Right lobe of liver (tissue), 6 donors: ENCODE measurements around the gene NOS1. TPM values are rescaled to one million over a fixed set of nuclear protein-coding genes. Genes with fewer than 3 reads are reported as not detected.

Experiments used
- ATAC-seq, 4 donors: fragments of 200-7000 bp; cut with Tn5 transposase; one replicate each; pipeline ENCODE4 v1.9.1; 2020; ENCODE audit warnings: mild to moderate bottlenecking in 4 of 4, moderate library complexity in 4 of 4
- DNase-seq, 3 donors: peaks; one replicate each; pipeline ENCODE4 v3.0.0-alpha.2; 2020
- H3K27ac ChIP-seq, 3 donors: fragments of 200-600 bp; one replicate each; pipeline ENCODE4 v1.8.0; 2022
- H3K27me3 ChIP-seq, 2 donors: fragments of 200-600 bp; one replicate each; pipeline ENCODE4 v1.8.0; 2022
- H3K36me3 ChIP-seq, 4 donors: fragments of 200-600 bp; sonication (generic) in 1 of 4; one replicate each; pipeline versions ENCODE4 v1.5.1 to v1.8.0; 2017 to 2022; ENCODE audit warnings: control low read depth in 1 of 4
- H3K4me1 ChIP-seq, 4 donors: fragments of 200-600 bp; sonication (generic) in 1 of 4; one replicate each; pipeline versions ENCODE4 v1.5.1 to v1.8.0; 2017 to 2022; ENCODE audit warnings: control low read depth in 1 of 4
- H3K4me3 ChIP-seq, 3 donors: fragments of 200-600 bp; one replicate each; pipeline ENCODE4 v1.8.0; 2022
- H3K9me3 ChIP-seq, 4 donors: fragments of 200-600 bp; sonication (generic) in 1 of 4; one replicate each; pipeline versions ENCODE4 v1.5.1 to v1.8.0; 2017 to 2022; ENCODE audit warnings: control low read depth in 1 of 4
- POLR2A ChIP-seq: fragments of 450-650 bp; IDR thresholded peaks from one replicate; pipeline ENCODE4 v1.6.1; 2017; ENCODE audit warnings: antibody characterized with exemption, mild to moderate bottlenecking
- WGBS: methylation state at CpG from one replicate; pipeline ENCODE4 v1.1.6; 2018; ENCODE audit warnings: low coverage, low lambda C conversion rate; ENCODE audit not compliant: insufficient coverage; ENCODE audit errors: missing lambda C conversion rate; 5-methylcytosine and 5-hydroxymethylcytosine counted together
- intact Hi-C, 2 donors: fragments of 100-400 bp; cut with DNase I; formaldehyde crosslinking; loops; one replicate each; pipeline versions ENCODE4 v1.11.2 to v1.14.1; 2022
- total RNA-seq, 6 experiments: library from RNA; depleted of rRNA in 2 of 6; stranded (reverse); fragments of >200 nt in 2 of 6; fragmentation: NEBNext Ultra II Directional in 3 of 6; extraction: Animal tissue kit (Norgen Biotek cat#: 25700) in 3 of 6; gene quantifications; one replicate each; pipeline versions ENCODE4 v1.1.0 to v1.2.4, GENCODE V29; 2016 to 2023
- TF ChIP-seq, protein P1 (sequence below), 4 donors: fragments of 200-600 bp in 3 of 4; fragments of 450-650 bp in 1 of 4; IDR thresholded peaks; one replicate each; pipeline versions ENCODE4 v1.5.1 to v1.8.0; 2016 to 2022; ENCODE audit warnings: antibody characterized with exemption in 4 of 4, mild to moderate bottlenecking in 2 of 4
- donor health status: DM: no; HTN: yes; CAD: no.
- donor health status: DM: no; HTN: no; CAD: no.
- donor health status: DM: no; HTN: no; CAD: no.
- donor health status: DM: no; HTN: yes; CAD: no.
- donor health status: DM: no; HTN: yes; CAD: no.

NOS1 gene
- total RNA-seq, 6 experiments from 2014 or later, result under 0.01 to 0.12 (median 0.05) TPM

DNA sequence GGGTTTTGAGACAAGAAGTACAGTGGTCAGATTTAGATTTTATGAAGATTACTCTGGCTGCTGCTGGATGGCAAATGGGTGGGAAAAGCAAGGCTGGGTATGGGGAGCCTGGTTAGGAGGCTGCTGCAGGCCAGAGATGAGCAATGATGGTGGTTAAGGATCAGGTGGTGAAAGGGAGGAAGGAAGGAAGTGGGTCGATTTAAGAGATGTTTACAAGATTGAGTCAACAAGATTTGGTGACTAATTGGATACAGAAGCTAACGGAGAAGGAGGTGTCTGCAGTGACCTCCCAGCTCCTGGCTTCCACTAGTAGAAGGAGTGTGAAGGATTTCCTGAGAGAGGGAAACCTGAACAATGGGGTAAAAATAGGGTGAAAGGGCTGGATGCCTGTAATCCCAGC lies 18.7 kb downstream of the NOS1 start:
- Histone ChIP-seq H3K4me3 (no peak overlapping the region), H3K9me3 (no peaks in the 10 kb centered on the region), H3K4me1 (no peaks in the 10 kb centered on the region), H3K36me3 (no peaks in the 10 kb centered on the region), H3K27ac (no peak overlapping the region), H3K27me3 (no peaks in the 10 kb centered on the region)
- WGBS, result 0% methylated on average over 2 of the region's 2 CpGs
- intact Hi-C loops, result no loop called here
- DNase-seq (no peak), ATAC-seq (no peak)
- no peak for TF ChIP-seq POLR2A
- TF ChIP-seq, protein P1, sequence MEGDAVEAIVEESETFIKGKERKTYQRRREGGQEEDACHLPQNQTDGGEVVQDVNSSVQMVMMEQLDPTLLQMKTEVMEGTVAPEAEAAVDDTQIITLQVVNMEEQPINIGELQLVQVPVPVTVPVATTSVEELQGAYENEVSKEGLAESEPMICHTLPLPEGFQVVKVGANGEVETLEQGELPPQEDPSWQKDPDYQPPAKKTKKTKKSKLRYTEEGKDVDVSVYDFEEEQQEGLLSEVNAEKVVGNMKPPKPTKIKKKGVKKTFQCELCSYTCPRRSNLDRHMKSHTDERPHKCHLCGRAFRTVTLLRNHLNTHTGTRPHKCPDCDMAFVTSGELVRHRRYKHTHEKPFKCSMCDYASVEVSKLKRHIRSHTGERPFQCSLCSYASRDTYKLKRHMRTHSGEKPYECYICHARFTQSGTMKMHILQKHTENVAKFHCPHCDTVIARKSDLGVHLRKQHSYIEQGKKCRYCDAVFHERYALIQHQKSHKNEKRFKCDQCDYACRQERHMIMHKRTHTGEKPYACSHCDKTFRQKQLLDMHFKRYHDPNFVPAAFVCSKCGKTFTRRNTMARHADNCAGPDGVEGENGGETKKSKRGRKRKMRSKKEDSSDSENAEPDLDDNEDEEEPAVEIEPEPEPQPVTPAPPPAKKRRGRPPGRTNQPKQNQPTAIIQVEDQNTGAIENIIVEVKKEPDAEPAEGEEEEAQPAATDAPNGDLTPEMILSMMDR (IDR thresholded peaks at IDR 0.05), result no peak

DNA sequence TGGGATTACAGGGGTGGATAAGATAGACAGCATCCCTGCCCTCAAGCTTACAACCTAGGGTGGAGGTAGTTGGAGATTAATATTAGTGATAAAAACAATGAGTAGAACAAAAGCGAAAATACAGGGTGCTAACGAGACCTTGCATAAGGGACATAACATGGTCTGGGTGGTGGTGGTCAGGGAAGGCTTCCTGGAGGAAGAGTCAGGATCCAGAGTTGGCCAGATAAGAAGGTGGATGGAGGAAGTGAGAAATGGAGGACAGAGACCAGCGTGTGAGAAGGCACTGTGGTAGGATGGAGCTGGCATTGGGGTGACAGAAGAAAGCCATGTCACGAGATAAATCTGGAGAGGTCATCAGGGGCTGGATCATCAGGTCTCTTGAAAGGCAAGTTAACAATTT lies 19.2 kb downstream of the NOS1 start:
- H3K9me3 ChIP-seq, result no peaks in the 10 kb centered on the region
- intact Hi-C loops, result no loop called here
- TF ChIP-seq POLR2A, result no peak
- TF ChIP-seq, protein P1 (IDR thresholded peaks at IDR 0.05), result no peak
- H3K27ac ChIP-seq, result no peak overlapping the region
- H3K36me3 ChIP-seq, result no peaks in the 10 kb centered on the region
- WGBS, result 36% methylated on average over 4 of the region's 4 CpGs
- H3K4me3 ChIP-seq, result no peak overlapping the region
- no peak for ATAC-seq
- H3K27me3 ChIP-seq, result no peaks in the 10 kb centered on the region
- no peaks in the 10 kb centered on the region for H3K4me1 ChIP-seq
- DNase-seq, result no peak

DNA sequence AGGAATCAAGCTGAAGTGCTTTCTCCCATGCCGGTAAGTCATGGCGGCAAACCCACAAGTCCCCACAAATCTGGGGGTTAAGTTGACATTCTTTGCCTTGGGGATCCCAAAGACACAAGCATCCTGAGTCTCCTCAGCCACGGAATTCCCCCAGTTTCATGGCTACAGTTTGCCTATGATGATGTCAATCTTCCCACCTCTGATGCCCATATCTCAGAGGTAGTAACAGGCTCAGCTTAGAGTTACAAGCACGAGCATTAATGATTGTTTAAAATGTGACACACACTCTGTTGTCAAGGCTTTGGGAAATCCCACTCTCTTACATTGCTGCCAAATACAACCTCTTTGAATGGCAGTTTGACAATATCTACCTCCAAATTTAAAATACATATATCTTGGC lies 22.3 kb downstream of the NOS1 start:
- no peaks in the 10 kb centered on the region for H3K9me3 ChIP-seq
- intact Hi-C loops, result no loop called here
- H3K4me1 ChIP-seq, result no peaks in the 10 kb centered on the region
- no peak for DNase-seq
- ATAC-seq, result no peak
- no peak overlapping the region for H3K4me3 ChIP-seq
- H3K36me3 ChIP-seq, result no peaks in the 10 kb centered on the region
- no peaks in the 10 kb centered on the region for H3K27me3 ChIP-seq
- no peak overlapping the region for H3K27ac ChIP-seq
- TF ChIP-seq POLR2A, result no peak
- TF ChIP-seq, protein P1 (IDR thresholded peaks at IDR 0.05), result no peak
- 38% methylated on average over 4 of the region's 4 CpGs for WGBS

DNA sequence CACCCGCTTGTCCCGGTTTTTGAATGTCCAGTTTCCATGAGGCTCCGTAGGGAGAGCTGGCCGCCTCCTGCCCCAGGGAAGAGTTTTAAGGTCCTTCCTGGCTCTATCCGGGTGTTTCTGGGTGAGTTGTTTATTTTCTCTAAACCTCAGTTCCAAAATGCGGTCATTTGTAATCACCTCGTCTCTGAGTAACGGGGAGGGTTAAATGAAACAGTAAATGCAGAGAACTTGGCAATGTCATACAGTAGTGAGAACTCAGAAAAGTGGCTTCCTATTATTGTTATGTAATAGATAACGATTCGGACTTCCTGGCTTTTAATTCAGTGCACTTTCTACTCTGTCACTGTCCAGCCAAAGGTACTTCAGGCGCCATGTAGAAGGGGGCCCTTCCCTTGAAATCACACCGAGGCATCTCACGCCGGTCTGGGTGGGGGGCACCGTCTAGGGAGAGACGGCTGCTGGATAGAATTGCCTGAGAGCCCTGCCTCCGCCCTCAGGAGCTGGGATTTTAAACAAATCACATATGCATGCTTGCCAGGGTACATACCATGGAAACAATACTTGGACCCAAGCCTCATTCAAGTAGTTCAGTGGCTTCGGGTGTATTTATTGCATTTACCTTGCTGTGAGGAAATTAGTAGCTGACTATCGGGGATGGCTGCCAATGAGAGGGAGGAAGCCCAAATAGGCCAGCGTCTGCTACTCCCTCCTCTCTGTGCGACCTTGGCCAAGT lies 26.4 kb downstream of the NOS1 start:
- intact Hi-C loops, result no loop called here
- Histone ChIP-seq H3K4me1 (no peaks in the 10 kb centered on the region), H3K9me3 (no peaks in the 10 kb centered on the region), H3K4me3 (no peak overlapping the region), H3K27me3 (no peaks in the 10 kb centered on the region), H3K36me3 (no peaks in the 10 kb centered on the region), H3K27ac (no peak overlapping the region)
- DNase-seq, result no peak
- TF ChIP-seq, protein P1 (IDR thresholded peaks at IDR 0.05), result no peak
- TF ChIP-seq POLR2A, result no peak
- ATAC-seq, result peak; percentile 9 to 77 (median 46)
- WGBS, result 28% methylated on average over 20 of the region's 21 CpGs
